H1 (cell line): ENCODE measurements around the gene SLC7A14. TPM values are rescaled to one million over a fixed set of nuclear protein-coding genes. Genes with fewer than 3 reads are reported as not detected.

Source experiments
- BACH1 ChIP-seq: IDR thresholded peaks from 2 replicates; pipeline ENCODE4 v1.6.1; 2012; ENCODE audit warnings: low read length, improper control_type of control experiment
- CBX8 ChIP-seq: fragments of 300-800, 300-1000 bp; sonication (generic); IDR thresholded peaks from 2 replicates; pipeline ENCODE4 v1.7.1; 2016; ENCODE audit warnings: low read depth, low read length, borderline replicate concordance
- CHD2 ChIP-seq: IDR thresholded peaks from 2 replicates; pipeline ENCODE4 v1.6.1; 2012; ENCODE audit warnings: low read length, improper control_type of control experiment
- HDAC2 ChIP-seq, 2 experiments: fragments of 300-600 bp in 1 of 2; sonication (generic) in 1 of 2; IDR thresholded peaks; 2 replicates each; pipeline ENCODE4 v1.6.1; 2011 to 2012; ENCODE audit warnings: low read depth in 2 of 2, low read length in 2 of 2, mild to moderate bottlenecking in 2 of 2, moderate library complexity in 2 of 2, borderline replicate concordance in 1 of 2, inconsistent platforms in 1 of 2
- HDAC6 ChIP-seq: IDR thresholded peaks from one replicate; pipeline ENCODE4 v1.7.1; 2012; ENCODE audit warnings: low read depth, mild to moderate bottlenecking, inconsistent platforms, low read length, moderate library complexity
- JUN ChIP-seq: IDR thresholded peaks from 2 replicates; pipeline ENCODE4 v1.6.1; 2011; ENCODE audit warnings: low read depth, mild to moderate bottlenecking, improper control_type of control experiment, low read length
- RNF2 ChIP-seq: fragments of 200-900, 300-1000 bp; sonication (generic); IDR thresholded peaks from 2 replicates; pipeline ENCODE4 v1.7.1; 2016; ENCODE audit warnings: borderline replicate concordance, low read depth, mild to moderate bottlenecking, antibody characterized with exemption, low read length; ENCODE audit not compliant: poor library complexity, severe bottlenecking; ENCODE audit errors: missing control alignments
- polyA plus RNA-seq, 7 experiments: library from polyadenylated mRNA; depleted of rRNA in 3 of 7; stranded (reverse) in 5 of 7; unstranded in 2 of 7; fragments of >200 nt in 5 of 7; fragments of 200-250 nt in 2 of 7; gene quantifications; 1 replicate in 5 of 7; 2 replicates in 1 of 7; 4 replicates in 1 of 7; pipeline versions ENCODE4 v1.2.1 to v1.2.3, GENCODE V29; 2011 to 2013; ENCODE audit warnings: missing spikeins in 2 of 7, mixed read lengths in 2 of 7
- total RNA-seq: library from RNA; stranded (reverse); fragmentation: NEBNext Ultra II Directional; extraction: Animal tissue kit (Norgen Biotek cat#: 25700); gene quantifications from 2 replicates; pipeline ENCODE4 v1.2.1, GENCODE V29; 2021

Gene SLC7A14
- total and polyA plus RNA-seq, 2 of the 8 experiments (the other 6 are each of a cell fraction or from before 2014, with no cell fraction given), result 0.21 to 0.95 TPM

GRCh38 chr3:170497207-170498095 lies 88.4 kb downstream of the SLC7A14 start (continued):
- TF ChIP-seq CHD2 (no peak), RNF2 (no peak), CBX8 (no peak), HDAC6 (no peak), BACH1 (no peak), HDAC2 (IDR thresholded peaks at IDR 0.05; ENCODE audit: borderline replicate concordance in 1 of 2, low read depth in 2 of 2, low read length in 2 of 2) (no peak), JUN (no peak)
